Loucy (cell line): ENCODE results near the gene TMBIM1.
"Not testable (repeated sequence)": the region's sequence is repeated elsewhere in the genome, so short reads cannot be mapped to it uniquely, and the experiment has no call there.

Experiments
- H2AFZ ChIP-seq: fragments of 200-600 bp; sonication (generic); 2 replicates; pipeline ENCODE4 v1.6.0; 2016; ENCODE audit warnings: antibody characterized with exemption, mild to moderate bottlenecking, low read length, moderate library complexity
- H3F3A ChIP-seq: fragments of 200-600 bp; 2 replicates; pipeline ENCODE4 v1.6.0; 2016; ENCODE audit warnings: antibody characterized with exemption, low read depth, mild to moderate bottlenecking
- H3K27me3 ChIP-seq: fragments of 200-600 bp; sonication (generic); 2 replicates; pipeline ENCODE4 v1.6.1; 2014; ENCODE audit warnings: low read length, mild to moderate bottlenecking; ENCODE audit not compliant: insufficient read depth, poor library complexity, severe bottlenecking
- H3K36me3 ChIP-seq: fragments of 200-600 bp; sonication (generic); 2 replicates; pipeline ENCODE4 v1.6.1; 2016; ENCODE audit warnings: low read length; ENCODE audit not compliant: insufficient read depth
- H3K4me1 ChIP-seq: fragments of 200-600 bp; sonication (generic); 2 replicates; pipeline ENCODE4 v1.5.1; 2014; ENCODE audit warnings: low read length, mild to moderate bottlenecking; ENCODE audit not compliant: insufficient read depth, poor library complexity, severe bottlenecking
- H3K4me2 ChIP-seq: fragments of 200-600 bp; sonication (generic); 2 replicates; pipeline ENCODE4 v1.6.0; 2014; ENCODE audit warnings: antibody characterized with exemption, low read length, low read depth, mild to moderate bottlenecking; ENCODE audit not compliant: poor library complexity, severe bottlenecking
- H3K4me3 ChIP-seq: fragments of 200-600 bp; sonication (generic); 2 replicates; pipeline ENCODE4 v1.5.1; 2014; ENCODE audit warnings: low read length, mild to moderate bottlenecking, mixed read lengths; ENCODE audit not compliant: poor library complexity, severe bottlenecking
- H3K79me2 ChIP-seq: fragments of 200-600 bp; sonication (generic); 2 replicates; pipeline ENCODE4 v1.6.1; 2014; ENCODE audit warnings: low read length; ENCODE audit not compliant: insufficient read depth
- H3K9ac ChIP-seq: fragments of 200-600 bp; sonication (generic); 2 replicates; pipeline ENCODE4 v1.6.0; 2014; ENCODE audit warnings: mild to moderate bottlenecking, low read depth, low read length, moderate library complexity; ENCODE audit not compliant: poor library complexity, severe bottlenecking
- H3K9me2 ChIP-seq: fragments of 200-600 bp; sonication (generic); replicated peaks from 2 replicates; pipeline ENCODE4 v1.6.1; 2016; ENCODE audit warnings: low read depth, low read length, mixed read lengths
- H3K9me3 ChIP-seq: fragments of 200-600 bp; sonication (generic); 2 replicates; pipeline ENCODE4 v1.6.1; 2014; ENCODE audit warnings: mild to moderate bottlenecking, antibody characterized with exemption, low read length, low read depth; ENCODE audit not compliant: insufficient read depth
- H4K20me1 ChIP-seq: fragments of 200-600 bp; sonication (generic); 2 replicates; pipeline ENCODE4 v1.6.0; 2014; ENCODE audit warnings: antibody characterized with exemption, low read length, mild to moderate bottlenecking; ENCODE audit not compliant: insufficient read depth, poor library complexity, severe bottlenecking
- CTCF ChIP-seq: fragments of 200-600 bp; sonication (generic); conservative IDR thresholded peaks from 2 replicates; pipeline ENCODE4 v1.5.1; 2014; ENCODE audit warnings: mild to moderate bottlenecking, antibody characterized with exemption, low read length
- EZH2phosphoT487 ChIP-seq: fragments of 200-600 bp; IDR thresholded peaks from 2 replicates; pipeline ENCODE4 v1.6.1; 2018; ENCODE audit warnings: antibody characterized with exemption, mild to moderate bottlenecking, moderate library complexity, borderline replicate concordance

TMBIM1 gene

GRCh38 chr2:218317835-218318234 is 25.5 kb upstream of the TMBIM1 start:
- Histone ChIP-seq H3K9ac (no peak overlapping the region), H3K27me3 (no peaks in the 10 kb centered on the region), H3K9me3 (no peaks in the 10 kb centered on the region), H3K9me2 (no peaks in the 10 kb centered on the region), H3K4me1 (peaks cover 15% of the 10 kb centered on the region), H3K4me3 (no peak overlapping the region), H3K4me2 (no peak overlapping the region), H3K36me3 (no peaks in the 10 kb centered on the region), H2AFZ (no peak overlapping the region), H3K79me2 (no peaks in the 10 kb centered on the region), H3F3A (no peaks in the 10 kb centered on the region), H4K20me1 (no peaks in the 10 kb centered on the region)
- TF ChIP-seq CTCF, result no peak
- no peak for TF ChIP-seq EZH2phosphoT487

- no peaks in the 10 kb centered on the region for H3K27me3 ChIP-seq
- peaks cover 11% of the 10 kb centered on the region for H3K4me1 ChIP-seq
- no peaks in the 10 kb centered on the region for H3F3A ChIP-seq
- no peak overlapping the region for H3K4me2 ChIP-seq
- no peaks in the 10 kb centered on the region for H4K20me1 ChIP-seq
- no peaks in the 10 kb centered on the region for H3K9me2 ChIP-seq
- no peaks in the 10 kb centered on the region for H3K79me2 ChIP-seq
- H3K4me3 ChIP-seq, result no peak overlapping the region
- TF ChIP-seq EZH2phosphoT487, result no peak
- TF ChIP-seq CTCF, result no peak
- no peak overlapping the region for H3K9ac ChIP-seq
- no peaks in the 10 kb centered on the region for H3K36me3 ChIP-seq
- H2AFZ ChIP-seq, result no peak overlapping the region
- no peaks in the 10 kb centered on the region for H3K9me3 ChIP-seq
Observed at GRCh38 chr2:218317303-218317630, 25.0 kb upstream of the TMBIM1 start.

GRCh38 chr2:218315397-218315796 is 23.1 kb upstream of the TMBIM1 start:
- H3K9me2 ChIP-seq, result no peaks in the 10 kb centered on the region
- TF ChIP-seq CTCF, result no peak
- no peaks in the 10 kb centered on the region for H4K20me1 ChIP-seq
- H3F3A ChIP-seq, result no peaks in the 10 kb centered on the region
- no peak overlapping the region for H3K9ac ChIP-seq
- no peak overlapping the region for H2AFZ ChIP-seq
- no peaks in the 10 kb centered on the region for H3K79me2 ChIP-seq
- peaks cover 11% of the 10 kb centered on the region for H3K4me1 ChIP-seq
- H3K36me3 ChIP-seq, result no peaks in the 10 kb centered on the region
- no peaks in the 10 kb centered on the region for H3K27me3 ChIP-seq
- no peaks in the 10 kb centered on the region for H3K9me3 ChIP-seq
- no peak overlapping the region for H3K4me2 ChIP-seq
- no peak overlapping the region for H3K4me3 ChIP-seq

- not testable (repeated sequence) for H3K79me2 ChIP-seq, H3K27me3 ChIP-seq, H3K9me2 ChIP-seq, H3K4me3 ChIP-seq, H3K9me3 ChIP-seq, H4K20me1 ChIP-seq, H3F3A ChIP-seq, H3K36me3 ChIP-seq, H2AFZ ChIP-seq, H3K4me2 ChIP-seq, H3K9ac ChIP-seq
- H3K4me1 ChIP-seq, result peaks cover 11% of the 10 kb centered on the region
Observed at GRCh38 chr2:218314764-218315163, 22.5 kb upstream of the TMBIM1 start.
